ENCODE data around the gene LCE5A.
"Not testable (repeated sequence)": the region's sequence is repeated elsewhere in the genome, so short reads cannot be mapped to it uniquely, and the experiment has no call there.

The LCE5A gene

DNA sequence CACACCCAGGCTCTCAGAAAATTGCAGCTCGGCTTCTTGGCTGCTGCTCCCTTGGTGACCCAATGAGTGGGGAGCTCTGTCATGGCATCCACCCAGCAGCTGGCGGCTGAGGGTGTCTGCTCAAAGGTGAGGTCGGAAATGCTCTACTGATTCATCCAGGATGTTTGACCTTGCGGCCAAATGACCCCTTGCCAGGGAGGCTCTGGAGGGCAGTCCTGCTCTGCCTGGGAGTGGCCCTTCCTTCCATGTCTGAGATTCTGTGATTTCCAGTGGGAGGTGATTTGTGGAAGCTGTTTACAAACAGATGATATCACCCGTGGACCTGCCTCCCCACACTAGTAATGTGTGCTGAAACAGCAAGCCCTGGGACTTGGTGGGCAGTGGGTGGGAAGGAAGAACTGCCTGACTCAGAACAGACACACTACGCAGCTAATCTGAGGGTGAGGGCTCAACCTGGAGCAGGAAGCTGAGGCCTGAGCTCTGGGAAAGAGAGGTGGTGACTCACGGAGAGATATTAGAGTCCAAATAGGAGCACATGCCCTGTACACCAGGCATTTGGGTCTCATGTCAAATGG lies 6.7 kb downstream of the LCE5A start:
- DNase-seq: no peak

DNA sequence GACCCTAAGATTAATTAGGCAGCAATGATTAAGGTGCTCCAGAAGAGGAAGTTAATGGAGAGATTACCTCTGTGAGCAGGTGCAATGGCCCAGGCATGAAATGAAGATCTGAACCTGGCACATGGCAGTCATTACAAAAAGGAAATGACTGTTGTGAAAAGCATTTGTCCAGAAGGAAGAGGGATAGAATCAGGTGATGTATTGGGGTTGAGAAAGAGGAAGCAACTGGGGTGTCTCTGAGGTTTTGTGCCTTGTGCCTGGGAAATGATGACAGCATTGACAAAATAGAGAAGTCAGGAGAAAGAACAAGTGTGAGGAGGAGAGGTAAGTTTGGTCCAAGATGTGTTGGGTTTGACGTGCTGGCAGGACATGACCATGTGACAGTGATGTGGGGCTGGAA lies 9.2 kb downstream of the LCE5A start:
- DNase-seq: no peak

GRCh38 chr1:152520561-152521090 lies 10.0 kb downstream of the LCE5A start:
- no peak for DNase-seq

DNA sequence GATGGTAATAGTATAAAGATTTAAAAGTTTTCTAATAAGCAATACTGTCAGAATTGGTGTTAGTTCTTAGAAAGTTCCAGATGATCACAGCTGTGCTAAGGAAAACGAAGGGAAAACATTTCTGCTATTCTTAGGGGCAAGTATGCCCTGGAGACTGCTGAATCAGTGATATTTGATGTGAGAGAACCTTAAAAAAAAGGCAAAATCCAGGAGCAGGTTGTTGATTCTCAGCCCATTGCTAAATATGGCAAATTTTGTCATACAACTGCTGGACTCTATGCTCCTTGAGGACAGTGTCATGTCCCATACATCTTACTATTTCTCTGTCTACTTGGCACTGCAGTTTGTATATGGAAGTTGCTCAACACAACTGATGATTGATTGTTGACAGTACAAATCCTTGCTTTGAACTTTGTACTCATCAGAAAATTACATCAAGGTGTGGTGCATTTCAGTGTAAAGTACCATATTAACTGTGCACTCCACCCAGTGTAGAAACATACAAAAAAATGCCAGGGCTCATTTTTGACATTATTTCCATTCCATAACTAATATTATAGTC lies 14.6 kb downstream of the LCE5A start:
- DNase-seq: no peak

DNA sequence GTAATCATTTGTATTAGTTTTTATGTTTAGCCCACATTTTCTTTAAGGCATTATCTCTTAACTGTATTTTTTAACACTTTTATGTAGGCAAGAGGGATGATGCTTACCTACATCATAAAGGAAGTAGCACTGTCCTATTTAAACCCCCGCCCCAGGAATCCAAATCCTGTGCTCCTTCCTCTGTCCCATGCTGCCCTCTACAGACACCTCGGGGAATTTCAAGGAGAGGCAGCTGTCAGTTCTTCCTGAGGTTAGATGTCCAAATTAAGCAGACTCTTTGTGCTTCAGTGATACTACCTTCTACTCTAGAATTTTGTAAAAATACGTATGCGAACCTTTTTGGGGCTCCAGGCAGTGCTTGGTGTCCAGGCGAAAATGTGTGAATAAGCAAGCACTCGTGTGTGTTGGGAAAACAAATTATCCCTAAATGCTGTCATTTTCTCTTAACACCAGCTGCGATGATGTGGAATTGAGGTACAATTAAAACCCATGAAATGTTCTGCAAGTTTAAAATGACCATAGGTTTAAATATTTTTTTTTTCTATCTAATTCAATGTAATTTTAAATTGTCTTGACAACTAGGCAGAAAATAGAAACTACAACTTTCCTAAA lies 22.8 kb downstream of the LCE5A start:
- peak; percentile 60 for DNase-seq

- DNase-seq: no peak
These were observed 25.2 kb downstream of the LCE5A start for GRCh38 chr1:152535774-152536173.

DNA sequence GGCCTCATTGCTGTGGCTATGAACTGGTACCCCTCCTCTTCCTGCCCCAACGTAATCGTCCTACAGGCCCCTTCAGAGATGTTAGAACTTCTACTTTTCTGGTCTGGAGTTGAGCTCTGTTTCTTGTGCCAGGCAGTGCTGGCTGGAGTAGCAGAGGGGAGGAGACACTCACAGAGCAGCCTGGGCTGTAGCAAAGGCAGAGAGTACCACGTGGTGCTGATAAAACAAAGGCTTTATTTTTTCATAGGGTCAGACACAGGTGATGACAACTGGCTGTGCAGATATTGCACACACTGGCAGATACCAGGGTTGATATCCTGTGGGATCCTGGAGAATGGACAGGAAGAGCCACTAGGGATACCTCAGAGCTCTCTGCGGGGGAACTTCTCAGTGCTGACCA lies 26.9 kb downstream of the LCE5A start:
- DNase-seq: no peak

GRCh38 chr1:152539901-152540300 lies 29.3 kb downstream of the LCE5A start:
- DNase-seq: no peak

GRCh38 chr1:152543820-152544219 lies 33.2 kb downstream of the LCE5A start:
- no peak for DNase-seq

DNA sequence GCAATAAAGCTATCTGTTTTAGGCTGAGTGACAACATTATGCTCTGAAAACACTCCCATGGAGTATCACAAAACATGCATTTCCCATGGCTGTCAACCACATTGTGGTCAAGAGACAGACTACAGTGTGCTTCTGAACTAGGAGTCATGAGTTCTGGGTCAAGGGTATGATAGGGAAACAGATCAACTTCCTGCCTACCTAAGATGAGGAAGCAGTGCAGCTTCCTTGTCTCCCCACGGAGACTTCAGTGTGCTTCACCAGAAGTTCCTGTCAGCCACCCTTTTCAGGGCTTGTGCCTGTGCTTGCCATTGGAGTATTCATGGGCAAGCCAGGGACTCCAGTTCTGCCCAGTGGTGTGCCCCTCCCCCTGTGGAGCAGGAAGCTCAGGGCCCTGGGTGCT lies 36.1 kb downstream of the LCE5A start:
- no peak for DNase-seq

DNA sequence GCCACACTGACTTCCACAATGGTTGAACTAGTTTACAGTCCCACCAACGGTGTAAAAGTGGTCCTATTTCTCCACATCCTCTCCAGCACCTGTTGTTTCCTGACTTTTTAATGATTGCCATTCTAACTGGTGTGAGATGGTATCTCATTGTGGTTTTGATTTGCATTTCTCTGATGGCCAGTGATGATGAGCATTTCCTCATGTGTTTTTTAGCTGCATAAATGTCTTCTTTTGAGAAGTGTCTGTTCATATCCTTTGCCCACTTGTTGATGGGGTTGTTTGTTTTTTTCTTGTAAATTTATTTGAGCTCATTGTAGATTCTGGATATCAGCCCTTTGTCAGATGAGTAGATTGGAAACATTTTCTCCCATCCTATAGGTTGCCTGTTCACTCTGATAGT lies 37.8 kb downstream of the LCE5A start:
- DNase-seq: not testable (repeated sequence)
